HG03354 (cell line): ENCODE measurements around the gene JMJD8.

ENCODE experiments used
- ATAC-seq: cut with Tn5 transposase; IDR thresholded peaks from one replicate; pipeline ENCODE4 v1.9.1; 2021; ENCODE audit warnings: mild to moderate bottlenecking; ENCODE audit not compliant: unreplicated experiment, poor library complexity, severe bottlenecking

Gene JMJD8

DNA sequence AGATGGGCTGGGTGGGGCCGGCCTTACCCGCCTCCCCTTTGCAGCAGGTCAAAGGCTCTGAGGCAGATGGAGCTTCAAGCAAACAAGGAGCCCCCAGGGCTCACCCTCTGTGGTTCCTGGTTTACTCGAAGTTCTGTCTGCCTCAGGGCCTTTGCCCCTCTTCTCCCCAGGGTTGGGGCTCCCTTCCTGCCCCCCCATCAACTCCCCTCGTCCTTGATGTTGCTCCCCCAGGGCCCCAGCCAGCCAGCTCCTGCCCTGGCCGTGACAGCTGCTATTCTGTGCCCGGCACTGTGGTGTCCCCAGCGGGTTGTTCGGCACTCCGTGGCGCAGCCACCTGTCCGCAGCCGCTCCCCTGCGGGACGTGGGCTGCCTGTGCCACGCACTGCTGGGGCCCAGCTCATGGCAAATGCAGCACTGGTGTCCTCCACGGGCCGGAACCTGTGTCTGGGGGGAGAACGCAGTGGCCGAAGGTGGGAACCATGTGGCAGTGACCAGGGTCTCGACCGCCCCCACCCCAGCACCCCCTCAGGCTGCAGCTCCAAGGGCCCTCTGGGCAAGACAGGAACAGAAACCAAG is 26.5 kb upstream of the JMJD8 start:
- no peak for ATAC-seq

DNA sequence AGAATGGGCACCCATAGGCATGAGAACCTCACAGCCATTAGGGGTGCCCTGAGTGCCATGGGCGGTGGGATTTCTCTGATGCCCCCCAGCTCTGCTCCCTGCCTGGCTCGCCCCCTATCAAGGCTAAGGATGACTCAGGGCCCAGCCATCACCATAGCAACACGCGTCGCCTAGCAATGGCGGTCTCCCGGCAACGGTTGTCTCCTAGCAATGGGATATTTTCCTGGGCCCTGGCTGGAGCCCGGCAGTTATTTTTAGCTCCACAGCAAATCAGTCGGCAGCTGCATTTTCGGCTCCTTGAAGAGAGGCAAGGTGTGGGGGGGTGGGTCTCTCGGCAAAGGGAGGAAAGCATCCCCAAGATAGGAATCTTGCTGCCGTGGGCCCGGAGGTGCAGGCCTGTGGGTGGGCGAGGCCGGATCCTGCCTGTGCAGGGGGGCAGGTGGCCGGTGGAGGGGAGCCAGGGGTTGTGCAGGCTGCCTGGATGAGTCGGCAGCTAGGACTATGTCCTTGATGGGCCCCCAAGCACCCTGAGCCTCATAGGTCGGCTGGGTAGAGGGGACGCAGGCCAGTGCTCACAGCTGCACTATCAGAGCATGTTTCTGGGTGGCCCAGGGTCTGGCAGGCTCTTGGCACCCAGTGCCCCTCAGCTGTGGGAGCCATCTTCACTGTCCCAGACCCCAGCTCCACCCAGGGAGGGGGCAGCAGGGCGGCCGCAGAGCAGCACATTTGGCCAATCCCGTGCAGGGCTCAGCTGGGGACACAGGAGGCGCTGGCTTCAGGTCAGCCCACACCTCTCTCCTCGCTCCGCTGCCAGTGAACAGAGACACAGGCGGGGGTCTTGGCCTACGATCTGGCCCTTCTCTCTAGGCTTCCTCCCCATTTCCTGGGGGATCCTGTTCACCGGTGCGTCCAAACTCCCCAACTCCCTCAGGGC is 25.7 kb upstream of the JMJD8 start:
- ATAC-seq, result no peak

DNA sequence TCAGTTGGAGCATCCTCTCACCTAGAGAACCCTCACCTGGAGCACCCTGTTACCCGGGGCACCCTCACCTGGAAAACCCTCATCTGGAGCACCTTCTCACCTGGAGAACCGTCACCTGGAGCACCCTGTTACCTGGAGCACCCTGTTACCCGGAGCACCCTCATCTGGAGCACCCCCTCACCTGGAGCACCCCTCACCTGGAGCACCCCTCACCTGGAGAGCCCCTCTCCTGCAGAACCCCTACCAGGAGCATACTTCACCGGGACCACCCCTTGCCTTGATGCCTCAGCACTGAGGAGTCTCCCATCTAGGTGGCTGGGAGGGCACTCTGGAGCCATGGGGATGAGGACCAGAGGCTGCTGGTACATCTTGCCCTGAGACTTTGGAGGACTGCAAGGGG is 24.8 kb upstream of the JMJD8 start:
- no peak for ATAC-seq

DNA sequence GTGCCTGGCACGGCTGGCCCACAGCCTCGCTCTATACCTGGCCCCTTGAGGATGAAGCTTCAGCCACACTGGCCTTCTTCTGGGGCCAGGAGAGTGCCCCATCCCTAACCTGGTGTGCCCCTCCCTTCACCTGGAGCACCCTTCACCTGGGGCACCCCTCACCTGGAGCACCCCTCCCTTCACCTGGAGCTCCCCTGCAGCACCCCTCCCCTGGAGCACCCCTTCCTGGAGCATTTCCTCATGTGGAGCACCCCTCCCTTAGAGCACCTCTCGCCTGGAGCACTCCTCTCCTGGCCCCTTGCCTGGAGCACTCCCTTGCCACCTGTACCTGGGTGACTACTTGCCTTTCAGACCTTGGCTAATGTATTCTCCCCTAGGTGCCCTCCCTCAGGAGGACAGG is 23.9 kb upstream of the JMJD8 start:
- ATAC-seq, result no peak

DNA sequence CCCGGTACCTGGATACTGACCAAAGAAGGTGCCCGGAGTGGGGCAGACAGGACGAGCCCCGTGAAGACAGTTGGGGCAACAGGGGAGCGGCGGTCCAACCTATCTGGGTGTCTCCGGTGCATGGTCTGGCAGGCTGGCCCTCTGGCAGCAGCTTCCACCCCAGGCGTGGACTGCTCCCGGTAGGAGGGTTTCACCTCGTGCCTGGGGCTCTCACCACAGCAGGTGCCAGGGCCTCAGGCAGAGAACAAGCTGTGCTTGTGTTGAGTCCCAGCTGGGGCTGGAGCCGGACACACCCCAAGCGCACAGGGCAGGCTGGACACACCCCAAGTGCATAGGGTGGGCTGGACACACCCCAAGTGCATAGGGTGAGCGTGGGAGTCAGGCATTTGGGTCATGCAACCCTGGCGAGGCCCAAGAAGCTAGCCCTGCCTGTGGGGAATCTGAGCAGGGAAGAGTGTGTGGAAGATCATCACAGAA is 23.0 kb upstream of the JMJD8 start:
- ATAC-seq, result no peak

DNA sequence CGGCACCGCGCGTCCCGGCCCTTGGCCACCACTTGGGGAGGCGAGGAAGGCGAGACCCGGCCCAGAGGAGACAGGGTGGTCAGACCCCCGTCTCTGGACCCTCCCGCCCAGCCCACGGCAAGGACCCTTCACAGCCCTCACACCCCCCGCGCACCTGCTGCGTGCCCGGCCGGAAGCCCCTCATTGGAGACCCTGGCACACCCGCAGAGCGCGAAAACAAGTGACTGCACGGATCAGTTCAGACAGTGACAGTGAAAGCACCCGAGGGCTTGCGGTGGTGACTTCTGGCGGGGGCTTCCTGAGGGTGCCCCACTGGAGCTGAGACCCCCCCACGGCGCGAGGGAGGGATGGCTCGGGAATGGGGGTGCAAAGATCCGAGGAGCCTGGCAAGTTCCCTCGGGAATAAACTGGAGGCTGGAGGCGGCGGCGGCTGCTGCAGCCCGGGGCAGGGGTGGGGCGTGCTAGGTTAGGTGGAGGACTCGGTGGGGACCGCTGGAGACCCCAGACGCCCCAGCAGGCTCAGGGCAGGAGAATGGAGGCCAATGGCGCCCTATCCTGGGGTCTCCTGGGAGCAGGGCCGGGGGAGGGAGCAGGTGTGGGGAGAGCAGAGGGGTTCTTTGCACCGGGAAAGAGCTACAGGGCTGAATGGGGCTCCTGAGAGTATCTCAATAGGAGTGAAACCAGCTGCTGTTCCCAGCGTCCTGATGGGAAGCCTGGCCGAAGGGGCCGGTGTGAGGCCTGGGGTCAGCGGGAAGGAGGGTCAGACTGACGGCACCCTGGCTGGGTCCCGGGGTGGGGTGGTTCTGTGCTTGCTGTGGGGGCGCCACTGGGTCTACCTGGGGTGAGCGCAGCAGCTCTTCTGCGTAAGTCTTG is 22.3 kb upstream of the JMJD8 start:
- ATAC-seq, result no peak

DNA sequence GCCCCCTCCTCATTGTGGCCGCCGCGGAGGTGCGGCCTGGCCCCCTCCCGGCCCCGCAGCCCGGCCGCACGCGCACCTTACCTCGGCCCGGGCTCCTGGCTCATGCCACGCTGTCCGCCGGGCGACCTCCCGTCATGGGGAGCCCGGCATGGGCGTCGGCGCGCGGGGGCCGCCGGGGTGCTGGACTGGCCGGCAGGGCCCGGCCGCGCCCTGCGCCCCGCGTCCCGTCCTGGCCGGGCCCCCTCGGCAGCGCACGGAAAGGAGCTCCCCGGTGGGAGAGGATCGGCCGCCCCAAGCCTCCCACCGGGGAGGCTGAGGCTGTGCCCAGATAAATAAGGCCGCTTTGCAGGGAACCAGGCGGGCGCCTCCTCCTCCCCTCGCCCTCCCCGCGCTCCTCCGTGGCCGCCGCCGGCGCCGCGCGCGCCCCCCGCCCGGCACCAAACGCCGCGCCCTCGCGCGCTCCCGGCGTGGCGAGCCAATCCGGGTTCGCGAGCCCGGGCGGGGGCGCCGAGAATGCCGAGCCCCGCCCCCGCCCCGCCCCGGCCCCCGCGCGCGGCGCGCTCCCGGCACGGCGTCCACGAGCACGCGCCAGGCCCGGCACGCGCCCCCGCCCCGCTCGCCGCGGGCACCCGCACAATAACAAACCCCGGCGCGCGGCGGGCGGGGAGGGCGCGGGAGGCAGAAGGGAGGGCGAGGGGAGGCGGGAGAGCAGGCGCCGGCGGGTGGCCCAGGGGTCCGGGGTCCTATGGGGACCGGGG is 21.5 kb upstream of the JMJD8 start, which contains the start of gene FBXL16:
FBXL16 (minus strand) TSS at position 371 of the 758 bp plus-strand sequence. CDS start 8,396 bp downstream, outside the sequence.
- ATAC-seq, result no peak

DNA sequence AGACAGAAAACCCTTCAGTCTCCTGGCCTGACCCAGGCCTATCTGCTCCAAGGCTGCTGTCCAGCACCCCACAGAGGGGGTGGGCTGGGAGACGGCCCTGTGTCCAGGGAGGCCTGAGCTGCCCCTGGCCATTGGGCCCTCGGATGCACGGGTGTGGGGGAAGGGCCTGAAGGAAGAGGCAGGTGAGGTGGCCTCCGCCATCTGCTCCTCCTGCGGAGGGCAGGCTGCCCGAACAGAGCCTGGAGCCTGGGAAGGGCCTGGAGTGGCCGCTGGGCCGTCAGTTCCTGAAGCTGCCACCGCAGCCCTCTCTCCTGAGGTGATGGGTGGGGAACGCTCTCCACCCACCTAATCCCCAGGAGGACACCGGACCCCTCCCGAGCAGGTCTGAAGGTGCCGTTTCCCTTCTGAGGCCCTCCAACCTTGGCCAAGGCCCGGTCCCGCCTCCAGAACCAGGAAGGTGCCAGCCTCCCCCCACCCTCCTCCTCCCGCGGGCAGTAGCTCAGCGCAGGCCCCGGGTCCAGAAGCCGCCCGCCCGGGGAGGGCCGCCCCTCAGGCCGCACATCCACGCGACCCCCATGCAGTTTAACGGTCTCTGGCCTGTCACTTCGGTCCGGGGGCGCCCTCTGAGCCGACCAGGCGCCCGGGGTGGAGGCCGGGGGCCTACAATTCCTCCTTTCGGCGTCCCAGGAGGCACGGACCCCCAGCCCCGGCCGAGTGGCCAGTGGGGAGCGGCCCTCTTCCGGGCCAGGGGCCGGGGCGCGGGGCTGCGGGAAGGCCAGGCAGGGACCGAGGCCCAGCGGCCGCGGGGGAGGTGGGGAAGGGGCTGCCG is 20.6 kb upstream of the JMJD8 start:
- ATAC-seq, result no peak

DNA sequence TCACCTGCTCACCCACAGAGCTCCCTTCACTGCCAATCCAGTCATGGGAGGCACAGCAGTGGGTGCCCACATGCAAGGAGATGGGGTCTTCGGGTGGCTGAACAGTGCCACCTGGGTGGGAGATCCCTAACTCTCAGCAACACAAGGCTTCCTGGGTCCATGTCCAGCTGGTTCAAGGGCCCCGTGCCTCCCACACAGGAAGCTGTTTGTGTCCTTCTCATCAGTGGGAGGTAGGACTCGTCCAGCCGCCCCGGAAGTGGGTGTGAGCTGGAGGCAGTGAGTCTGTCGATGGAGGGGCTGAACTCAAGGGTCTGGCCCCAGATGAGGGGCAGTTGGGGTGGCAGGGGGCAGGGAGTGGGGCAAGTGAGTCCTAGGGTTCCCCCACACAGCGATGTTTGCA is 19.9 kb upstream of the JMJD8 start:
- no peak for ATAC-seq

DNA sequence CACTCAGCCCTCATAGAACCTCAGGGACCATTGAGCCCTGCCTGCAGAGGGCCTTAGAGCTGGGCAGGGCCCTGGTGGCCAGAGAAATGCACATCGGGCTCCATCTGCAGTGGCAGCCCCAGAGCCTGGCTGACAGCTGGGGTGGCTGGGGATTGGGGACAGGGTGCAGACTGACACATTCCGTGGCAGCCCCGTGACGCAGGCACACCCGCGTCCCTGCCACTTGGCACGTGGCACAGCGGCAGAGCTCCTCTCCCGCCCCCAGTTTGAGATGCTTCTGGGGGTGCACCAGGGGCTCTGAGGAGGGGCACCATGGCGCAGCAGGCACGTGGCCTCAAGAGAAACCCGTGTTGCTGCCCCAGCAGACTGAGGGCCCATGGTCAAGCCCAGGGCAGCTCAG is 19.3 kb upstream of the JMJD8 start:
- ATAC-seq, result no peak

DNA sequence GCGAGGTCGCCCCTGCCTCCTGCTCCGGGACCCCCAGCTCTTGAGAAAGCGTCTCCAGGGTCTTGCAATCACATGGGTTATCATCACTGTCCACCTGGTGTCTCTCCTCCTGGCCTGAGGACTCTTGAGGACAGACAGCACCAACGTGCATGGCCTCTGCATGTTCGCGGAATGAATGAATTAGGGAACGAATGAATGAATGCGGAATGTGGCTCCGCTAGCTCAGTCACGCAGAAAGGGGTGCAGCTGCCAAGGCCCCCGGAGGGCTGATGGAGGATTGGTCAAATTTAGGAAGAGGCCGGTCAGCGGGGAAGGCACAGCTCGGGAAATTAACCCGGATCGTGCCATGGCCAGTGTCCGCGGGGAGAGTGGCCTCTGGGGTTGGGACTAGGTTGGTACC is 18.2 kb upstream of the JMJD8 start:
- no peak for ATAC-seq

DNA sequence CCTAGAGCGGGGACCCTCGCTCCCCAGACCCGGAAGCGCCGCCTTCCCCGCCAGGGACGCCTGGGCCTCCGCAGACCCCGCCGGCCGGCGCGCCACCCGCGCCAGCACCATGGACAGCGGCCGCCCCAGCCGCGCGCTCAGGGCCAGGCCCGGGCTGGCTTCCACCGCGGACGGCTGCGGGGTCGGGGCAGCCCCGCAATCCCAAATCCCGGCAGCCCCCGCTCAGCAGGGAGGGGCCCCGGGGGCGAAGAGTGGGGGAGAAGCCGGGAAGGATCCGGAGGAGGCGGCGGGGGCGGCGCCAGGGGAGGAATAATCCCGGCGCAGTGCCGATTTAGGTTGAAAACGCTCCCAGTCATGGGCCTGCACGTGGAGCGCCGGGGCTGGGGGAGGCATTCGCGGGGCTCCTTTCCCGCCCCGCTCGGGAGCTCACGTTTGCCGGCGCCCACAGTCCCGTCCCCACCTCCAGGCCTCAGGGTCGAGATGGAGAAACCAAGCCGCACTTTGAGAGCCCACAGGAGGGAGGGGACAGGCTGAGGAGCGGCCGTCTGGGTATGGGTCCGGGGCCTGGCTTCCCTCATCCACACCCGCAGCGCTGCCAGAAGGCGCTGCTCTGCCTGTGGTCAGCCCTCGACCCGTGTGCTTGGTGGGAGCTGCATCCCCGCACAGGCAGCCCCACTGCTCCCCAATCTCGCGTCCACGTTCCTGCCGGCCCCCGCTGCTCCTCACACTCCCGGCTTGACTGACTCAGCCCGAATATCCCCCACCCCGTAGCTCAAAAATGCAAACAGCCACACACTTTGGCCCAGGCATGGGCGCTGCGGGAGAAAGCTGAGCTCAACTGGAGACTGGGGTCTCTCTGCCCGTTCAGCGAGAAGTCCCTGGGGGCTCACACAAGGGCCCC is 16.8 kb upstream of the JMJD8 start:
- ATAC-seq, result no peak

DNA sequence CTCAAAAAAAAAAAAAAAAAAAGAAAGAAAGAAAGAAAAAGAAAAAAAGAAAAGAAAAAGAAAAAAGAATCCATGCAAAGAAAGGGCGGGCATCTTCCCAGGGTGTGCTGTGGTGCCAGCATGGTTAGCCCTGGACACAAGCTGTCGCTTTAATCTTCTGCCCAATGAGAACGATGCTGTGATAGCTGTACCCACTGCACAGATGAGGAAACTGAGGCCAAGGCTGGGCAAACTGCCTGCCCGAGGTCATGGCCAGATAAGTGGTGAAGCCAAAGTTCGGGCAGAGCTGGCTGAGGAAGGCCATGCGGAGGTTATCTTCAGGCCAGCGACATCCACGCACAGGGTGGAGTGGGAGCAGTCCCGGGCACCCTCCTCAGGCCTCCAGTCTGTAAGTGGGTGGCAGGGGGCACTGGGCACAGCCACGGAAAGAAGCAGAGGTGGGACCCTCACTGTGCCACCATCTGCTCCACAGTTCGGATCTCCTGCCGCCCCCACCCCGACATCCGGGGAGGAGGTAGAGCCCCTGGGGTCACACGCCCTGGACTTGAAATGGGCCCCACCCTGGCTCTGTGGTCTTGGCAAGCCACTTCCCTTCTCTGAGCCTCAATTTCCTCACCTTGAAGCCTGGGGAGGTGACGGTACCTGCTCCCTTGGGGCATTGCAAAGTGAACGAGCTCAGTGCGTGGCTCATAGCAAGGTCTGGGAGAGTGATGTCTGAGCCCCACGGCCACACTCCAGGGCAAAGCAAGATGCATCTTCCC is 15.0 kb upstream of the JMJD8 start:
- no peak for ATAC-seq

DNA sequence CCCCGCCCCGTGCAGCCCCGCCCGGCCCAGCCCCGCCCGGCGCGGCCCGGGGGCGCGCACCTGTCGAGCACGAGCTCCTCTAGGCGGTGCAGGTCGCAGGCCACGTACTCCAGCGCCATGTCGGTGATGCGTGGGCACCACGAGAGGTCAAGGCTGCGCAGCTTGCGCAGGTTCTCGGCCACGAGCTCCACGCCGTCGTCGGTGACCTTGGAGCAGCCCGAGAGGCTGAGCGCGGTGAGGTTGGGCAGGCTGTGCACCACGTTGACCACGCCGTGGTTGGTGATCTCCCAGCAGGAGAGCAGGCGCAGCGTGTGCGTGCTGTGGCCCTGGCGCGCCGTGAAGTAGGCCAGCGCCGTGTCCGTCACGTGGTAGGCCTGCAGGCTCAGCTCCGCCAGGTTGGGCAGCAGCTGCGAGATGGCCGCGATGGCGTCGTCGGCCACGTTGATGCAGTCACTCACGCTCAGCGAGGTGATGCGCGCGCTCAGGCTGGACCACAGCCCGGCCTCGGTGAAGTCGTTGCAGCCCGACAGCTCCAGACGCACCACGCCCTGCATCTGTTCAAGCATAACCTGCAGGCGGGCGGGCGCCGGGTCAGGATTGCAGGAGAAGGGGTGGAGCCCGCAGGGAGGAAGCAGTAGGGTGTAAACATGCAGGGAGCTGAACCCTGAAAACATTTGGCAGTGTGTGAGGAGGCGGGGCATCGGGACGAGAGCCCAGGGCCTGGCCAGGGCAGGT is 11.4 kb upstream of the JMJD8 start:
- ATAC-seq, result peak; percentile 43

DNA sequence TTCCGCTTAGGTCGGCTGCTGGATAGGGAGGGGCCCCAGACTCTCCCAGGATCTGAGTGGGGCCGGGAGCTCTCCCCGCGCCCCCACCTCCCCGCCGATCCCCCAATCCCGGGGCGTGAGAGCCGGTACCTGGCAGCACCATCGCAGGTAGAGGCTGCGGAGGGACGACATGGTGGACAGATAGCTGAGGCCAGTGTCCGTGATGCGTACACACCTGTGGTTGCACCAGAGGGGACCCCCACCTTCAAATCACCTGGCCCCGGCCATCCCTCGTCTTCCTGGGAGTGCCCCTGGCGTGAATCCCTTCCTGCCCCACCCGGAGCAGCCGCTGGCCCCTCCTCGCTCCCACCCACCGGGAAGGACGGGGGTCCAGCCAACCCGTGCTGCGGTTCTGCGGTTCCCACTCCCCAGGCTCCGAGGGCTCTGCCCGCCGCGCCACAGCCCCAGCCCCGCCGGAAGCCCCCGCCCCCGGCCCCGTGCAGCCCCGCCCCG is 10.8 kb upstream of the JMJD8 start:
- no peak for ATAC-seq

DNA sequence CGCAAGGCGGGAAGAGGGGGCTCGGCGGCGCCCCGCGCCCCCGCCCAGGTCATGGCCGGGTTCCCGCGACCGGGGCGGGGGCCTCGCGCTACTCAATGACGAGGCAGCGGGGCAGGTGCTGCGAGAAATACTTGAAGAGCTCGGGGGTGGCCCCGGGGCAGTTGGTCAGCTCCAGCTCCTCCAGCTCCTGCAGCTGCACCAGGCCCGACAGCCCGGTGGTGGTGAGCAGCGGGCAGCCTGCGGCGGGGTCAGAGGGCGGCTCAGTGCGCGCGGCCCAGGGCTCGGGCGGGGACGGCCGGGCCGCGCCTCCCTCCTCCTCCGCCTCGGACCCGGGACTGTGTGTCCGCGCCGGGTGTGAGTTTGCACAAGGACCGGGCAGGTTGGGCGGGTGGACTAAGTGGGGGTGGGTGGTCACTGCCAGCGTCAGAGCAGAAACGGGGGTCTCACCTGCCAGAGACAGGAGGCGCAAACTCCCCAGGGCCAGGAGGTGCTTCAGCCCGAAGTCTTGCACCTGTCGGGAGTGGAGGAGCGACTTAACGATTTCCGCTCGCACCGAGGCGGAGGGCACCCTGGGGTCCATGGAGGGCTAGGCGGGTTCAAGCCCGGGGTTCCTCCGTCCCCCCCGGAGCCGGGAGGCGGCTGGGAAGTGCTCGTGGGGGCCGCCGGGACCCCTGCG is 10.2 kb upstream of the JMJD8 start:
- ATAC-seq, result no peak
